Activated effector memory CD4-positive, alpha-beta T cell treated with anti-CD3 and anti-CD28 coated beads, Interleukin-2, amount 50 U/mL, for 16 hours (primary cell): ENCODE measurements around the gene PLEKHA1.

Experiments
- DNase-seq: peaks from one replicate; pipeline ENCODE4 v3.0.0-alpha.2; 2020

PLEKHA1 gene

DNA sequence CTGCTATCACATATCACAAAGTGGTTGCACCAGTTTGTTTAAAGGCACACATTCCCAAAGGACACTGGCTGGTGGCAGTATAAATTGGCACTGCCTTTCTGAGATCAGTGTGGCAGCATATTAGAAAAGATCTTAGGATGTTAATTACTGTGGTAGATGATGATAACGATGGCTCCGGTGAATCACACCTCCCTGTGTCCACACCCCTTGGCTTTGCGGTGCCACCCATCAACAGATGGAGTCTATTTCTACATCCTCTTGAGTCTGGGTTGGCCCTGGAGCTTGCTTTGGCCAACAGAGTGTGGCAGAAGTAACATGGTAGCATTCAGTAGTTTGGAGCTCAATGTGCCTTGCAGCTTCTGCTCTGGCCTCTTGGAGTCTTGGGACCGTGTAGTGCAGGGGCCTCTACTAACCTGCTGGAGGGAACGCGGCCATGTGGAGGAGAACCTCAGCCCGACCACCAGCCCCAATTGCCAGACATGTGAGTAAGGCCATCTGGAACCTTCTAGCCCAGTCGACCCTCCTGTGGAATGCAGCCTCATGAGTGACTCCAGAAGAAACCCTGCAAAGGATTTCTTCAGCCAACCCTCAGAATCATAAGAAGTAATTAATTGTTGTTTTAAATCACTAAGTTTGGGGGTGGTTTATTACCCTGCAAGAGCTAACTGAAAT is 27.2 kb upstream of the PLEKHA1 start:
- DNase-seq, result no peak

DNA sequence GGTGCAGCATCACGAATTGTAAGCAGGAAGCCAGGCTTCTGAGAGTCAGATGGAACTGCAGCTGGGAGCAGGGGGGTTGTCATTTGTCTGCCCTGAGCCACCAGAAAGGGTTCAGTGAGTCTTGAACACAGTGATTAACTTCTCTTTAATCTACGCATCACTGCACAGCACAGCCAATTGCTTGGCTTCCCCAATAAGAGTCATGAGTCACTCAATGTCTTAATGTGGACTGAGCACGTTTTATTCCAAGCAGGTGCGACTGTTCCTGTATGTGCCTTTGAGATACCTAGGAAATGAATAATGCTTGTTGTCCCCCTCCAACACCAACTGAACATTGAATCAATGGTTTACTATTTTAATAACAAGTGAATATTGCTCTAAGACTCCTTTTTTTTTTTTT is 26.0 kb upstream of the PLEKHA1 start:
- DNase-seq, result no peak

DNA sequence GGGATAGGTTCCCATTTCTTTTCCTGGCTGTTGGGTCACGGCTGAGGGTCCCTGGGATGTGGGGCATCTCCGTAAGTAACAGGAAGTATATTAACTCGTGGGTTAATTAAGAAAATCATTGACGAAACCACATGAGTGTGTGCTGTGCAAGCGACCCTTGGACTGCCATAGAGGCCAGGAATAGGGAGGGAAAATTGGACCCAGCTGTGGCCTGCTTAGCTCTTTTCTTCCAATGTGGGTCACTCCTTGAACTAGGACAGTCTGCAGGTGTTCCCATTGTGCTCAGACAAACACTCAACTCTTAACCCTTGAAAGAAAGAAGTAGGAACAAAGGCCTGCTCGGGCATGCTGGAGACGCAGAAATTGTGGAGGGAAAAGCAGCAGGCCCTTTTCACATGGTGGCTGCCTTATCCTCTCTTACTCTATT is 25.6 kb upstream of the PLEKHA1 start:
- no peak for DNase-seq

DNA sequence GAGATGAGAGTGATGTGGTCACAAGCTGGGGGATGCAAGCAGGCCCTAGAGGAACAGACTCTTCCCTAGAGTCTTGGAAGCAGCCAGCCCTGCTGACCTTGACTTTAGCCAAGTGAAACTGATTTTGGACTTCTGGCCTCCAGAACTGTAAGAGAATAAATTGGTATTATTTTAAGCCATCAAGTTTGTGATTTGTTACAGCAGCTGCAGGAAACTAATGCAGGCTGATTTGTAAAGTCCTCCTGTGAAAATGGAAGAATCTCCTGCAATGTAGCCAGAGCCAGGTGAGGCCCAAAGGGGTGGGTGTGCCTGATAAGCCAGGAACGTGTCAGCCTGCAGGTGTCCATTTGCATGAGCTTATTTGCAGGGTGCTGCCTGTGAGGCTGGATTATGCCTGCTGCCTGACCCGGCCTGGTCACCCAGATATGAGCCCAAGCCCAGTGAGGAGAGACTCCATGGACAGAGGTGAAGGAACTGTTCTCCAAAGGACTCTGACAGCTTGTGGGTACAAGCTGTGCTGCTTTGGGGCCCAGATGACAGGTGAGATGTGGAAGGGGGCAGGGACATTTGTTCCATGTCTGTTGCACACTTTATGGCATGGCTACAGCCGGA is 24.6 kb upstream of the PLEKHA1 start:
- no peak for DNase-seq

DNA sequence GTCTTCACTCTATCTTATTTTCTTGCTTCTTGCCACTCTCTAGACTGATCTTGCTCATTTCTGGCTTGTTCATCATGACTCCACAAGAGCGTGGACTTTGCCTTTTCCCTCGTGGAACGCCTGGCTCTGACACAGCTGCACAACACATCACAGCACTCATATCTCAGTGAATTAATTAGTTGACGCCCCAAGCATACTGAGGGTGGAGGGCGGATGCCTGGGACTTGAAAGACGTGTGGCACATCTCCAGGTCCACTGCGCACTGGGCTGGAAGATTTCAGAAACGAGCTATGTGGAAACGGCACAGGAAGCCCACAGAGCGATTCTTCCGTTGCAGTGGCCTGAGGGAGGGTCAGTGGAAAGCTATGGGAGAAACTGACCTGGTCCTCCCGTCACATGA is 23.6 kb upstream of the PLEKHA1 start:
- no peak for DNase-seq

DNA sequence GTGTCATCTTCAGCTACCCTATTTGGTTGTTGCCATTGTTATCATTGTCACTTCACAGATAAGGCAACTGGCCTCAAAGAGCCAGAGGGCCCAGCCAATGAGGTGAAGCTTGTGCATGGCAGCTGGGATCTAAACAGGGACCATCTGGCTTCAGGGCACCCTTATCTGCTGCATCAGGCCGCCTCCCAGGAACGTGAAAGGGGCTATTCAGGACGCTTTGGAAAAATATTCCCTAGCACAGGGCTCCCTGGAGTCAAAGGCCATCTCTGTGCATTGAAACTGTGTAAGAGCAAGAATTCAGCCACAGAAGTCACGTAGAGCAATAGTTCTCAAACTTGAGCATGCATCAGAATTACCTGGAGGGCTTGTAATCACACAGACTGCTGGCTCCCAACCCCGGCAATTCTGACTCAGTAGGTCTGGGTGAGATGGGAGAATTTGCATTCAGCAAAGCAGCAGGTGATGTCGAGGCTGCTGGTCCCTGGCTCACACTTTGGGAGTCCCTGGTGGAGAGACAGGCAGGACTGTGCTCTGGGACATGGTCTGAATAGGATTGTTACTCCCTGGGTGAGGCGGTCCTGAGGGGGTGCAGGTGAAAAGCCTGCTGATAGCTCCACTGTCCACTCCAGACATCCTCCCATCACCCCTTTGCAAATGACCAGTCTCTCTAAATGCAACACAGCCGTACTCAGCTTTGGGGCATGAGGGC is 21.5 kb upstream of the PLEKHA1 start:
- no peak for DNase-seq

DNA sequence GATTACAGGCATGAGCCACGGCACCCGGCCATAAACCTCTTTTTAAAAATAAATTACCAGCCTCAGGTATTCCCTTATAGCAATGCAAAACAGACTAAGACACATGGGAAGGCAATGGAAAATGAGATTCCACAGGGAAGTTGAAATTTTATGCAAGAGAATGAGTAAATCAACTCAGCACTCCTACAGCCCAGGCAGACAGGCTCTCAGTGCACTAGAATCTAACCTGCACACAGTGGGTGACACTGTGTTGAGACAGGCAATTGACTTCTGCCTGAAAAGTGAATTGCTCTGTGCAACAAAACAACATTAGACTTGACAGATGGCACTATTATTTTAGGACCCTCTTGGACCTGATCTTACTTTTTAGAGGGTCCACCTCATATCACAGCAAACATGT is 20.1 kb upstream of the PLEKHA1 start:
- no peak for DNase-seq

DNA sequence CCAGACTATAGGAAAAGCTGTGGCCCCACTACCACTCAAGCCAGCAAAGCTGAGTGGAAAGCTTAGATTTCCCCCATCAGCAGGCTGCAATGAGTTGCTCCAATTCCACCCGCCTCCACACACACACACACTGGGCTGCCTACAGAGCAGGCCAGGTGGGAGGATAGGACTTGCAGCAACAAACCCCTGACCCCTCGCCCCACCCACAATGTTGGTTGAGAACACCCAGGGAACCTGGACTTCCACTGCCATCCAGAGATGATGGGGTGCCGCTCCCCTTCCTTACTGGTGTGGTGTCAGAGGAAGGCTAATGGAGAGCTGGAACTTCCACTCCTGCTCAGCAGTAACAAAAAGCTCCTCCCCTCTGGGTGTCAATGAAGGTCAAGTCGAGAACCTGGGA is 16.8 kb upstream of the PLEKHA1 start:
- no peak for DNase-seq

DNA sequence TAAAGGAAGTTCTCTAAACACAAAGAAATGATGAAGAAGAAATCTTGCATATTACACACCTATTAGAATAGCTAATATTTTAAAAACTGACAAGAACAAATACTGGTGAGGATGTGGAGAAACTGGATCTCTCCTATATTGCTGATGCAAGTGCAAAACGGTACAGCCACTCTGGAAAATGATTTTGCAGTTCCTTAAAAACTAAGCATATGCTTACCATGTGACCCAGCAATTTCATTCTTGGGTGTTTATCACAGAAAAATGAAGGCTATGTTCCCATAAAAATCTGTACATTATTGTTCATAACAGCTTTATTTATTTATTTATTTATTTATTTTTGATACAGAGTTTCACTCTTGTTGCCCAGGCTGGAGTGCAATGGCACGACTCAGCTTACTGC is 14.9 kb upstream of the PLEKHA1 start:
- DNase-seq, result no peak

DNA sequence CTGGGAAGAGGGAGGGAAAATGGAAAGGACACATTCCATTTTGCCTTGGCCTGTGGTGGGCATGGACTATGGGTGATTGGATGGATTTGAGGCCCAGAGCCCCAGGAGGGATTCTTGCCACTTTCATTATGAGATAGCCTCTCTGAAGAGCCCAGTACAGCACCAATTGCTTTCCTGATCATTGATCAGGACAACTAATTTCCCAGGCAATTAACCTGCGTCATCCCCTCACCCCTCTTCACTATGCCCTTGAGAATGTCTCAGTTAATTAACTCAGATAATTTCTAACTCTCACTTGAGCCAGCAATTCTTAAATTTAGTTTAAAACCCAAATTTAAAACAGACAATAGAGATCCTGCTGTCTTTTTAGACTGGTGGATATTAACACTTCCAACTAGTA is 13.5 kb upstream of the PLEKHA1 start:
- DNase-seq, result no peak

DNA sequence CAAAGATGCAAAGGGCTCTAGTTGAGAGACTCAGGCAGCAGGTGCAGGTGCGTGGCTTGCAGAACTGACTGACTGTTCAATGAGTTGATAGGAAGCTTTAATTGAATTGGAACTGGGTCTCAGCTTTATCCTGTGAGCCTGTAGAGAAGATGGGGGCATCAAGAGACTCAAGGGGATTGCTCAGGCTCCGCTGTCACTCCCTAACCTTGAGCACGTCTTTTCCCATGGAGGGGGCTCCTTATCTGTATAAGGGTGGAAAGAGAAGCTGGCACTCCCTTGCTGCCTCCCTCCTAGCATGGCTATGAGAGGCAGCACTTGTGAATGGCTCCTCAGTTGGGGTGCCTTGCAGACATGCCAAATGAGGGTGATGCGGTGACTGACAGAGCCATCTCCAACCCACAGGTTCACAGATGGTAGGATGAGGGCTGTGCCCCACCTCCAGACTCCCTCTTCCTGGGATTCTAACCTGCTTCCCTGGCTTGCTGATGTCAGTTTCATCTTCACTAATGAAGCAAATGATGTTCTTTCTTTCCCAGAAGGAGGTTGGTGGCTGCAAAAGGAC is 12.4 kb upstream of the PLEKHA1 start:
- no peak for DNase-seq

DNA sequence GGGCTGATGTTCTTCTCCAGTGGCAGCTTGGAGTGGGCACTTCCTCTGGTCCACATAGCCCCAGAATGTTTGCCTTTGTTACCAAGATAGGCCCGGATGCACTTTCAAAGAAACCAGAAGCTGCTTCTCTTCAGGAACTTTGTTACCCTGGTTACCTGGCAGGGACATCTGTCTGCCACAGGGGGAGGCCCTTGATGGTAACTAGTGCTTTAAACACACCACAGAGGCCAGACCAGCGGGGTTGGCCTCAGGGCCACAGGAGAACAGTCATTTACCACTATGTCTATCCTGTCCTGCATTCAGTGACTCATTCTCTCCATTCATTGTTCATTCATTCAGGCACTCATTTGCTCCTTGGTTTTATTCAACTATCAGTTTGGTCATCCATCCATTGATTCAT is 11.9 kb upstream of the PLEKHA1 start:
- no peak for DNase-seq

DNA sequence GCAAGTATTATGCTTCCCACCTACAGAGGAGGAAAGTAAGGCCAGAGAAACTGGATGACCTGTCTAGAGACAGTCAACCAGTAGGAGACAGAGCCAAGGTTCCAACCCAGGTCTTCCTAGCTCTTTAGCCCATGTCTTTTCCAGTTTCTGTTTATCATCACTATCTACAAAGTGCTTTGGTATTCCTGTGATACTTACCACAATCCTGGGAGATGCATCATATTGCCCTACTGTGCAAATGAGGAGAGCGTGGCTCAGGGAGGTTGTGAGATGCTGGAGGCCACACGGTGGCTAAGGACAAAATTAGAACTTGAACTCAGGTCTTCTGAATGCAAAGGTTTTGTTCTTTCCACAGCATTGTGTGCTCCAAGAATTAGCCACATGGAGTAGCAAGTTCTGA is 11.2 kb upstream of the PLEKHA1 start:
- DNase-seq, result no peak

DNA sequence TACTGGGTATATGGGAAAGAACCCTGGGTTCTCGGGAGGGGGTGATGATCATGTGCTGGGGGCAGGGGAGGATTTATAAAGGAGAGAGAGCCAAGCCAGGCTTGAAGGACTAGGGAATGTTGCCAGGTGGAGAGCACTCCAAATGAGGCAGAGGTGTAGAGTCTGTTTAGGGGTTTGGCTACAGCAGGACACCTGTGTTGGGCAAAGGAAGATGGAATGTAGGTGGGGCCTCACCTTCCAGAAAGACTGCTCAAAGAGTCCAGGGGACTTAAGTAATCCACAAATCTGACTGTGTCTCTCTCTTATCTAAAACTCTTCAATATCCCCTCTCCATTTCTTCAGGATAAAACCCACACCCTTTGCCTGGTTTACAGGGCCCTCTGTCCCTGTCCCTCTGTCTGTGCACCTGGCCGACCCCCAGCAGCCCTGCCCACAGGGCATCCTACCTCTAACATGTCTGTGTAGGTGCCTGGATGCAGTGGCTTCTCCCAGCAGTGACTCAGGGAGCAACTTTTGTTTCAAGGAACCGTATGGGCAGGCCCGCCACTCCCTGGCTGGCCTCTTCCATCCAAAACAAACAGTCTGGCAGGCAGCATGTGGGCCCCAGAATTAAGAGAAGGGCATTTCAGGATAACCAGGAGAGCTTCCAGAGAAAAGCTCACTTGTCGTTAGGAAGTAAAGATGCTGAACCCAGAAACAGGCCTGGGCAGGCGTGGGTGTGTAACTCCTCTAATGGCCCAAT is 10.6 kb upstream of the PLEKHA1 start:
- no peak for DNase-seq

DNA sequence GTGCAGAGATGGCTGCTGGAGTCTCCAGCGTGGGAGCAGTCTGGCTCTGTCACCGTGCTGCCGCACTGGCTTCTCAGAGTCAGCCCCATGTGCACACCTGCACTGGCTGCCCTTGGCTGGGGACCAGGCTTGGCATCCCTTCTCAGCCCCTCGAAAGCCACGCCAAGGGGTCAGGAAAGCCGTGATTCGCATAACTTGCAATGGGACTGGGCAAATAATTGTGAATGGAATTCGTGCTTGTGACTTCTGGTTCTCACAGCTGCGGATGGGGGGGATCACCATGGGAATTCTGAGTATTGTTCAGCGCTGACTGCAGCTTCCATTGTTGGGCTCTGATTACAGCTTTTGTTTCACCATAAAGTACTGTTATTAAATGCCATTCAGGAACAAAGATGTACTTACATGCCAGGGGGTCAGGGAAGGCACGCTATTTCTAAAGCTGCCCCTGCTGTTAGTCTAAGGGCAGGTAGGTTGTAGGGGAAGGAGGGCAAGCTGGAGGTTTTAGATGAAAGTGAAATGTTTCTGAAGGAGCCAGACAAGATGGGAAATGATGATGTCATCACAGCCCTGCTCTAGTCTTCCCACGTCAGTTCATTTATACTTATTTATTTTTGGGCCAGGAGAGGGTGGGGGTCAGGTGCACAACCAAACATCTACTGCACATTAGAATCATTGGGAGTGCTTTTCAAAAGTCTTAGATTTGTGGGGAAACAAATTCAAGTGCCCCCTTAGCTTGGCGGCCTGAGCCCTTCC is 5.8 kb upstream of the PLEKHA1 start:
- no peak for DNase-seq

DNA sequence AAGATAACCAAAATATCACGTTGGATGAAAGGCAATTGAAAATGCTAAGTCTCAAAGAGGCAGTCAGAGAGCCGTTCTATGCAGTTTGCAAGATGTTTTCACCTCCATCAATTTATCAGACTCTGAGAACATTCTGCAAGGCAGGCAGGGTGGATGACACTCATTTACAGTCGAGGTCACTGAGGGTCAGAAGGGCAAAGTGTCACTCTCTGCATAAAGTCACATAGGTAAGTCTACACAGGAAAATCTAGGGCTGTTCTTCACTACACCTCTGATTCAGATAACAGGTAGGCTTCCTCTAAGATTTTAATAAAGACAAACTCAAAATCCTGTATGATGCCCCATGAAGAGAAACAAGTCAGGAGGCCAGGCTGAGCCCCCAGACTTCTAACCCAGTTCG is 1.4 kb upstream of the PLEKHA1 start:
- no peak for DNase-seq

DNA sequence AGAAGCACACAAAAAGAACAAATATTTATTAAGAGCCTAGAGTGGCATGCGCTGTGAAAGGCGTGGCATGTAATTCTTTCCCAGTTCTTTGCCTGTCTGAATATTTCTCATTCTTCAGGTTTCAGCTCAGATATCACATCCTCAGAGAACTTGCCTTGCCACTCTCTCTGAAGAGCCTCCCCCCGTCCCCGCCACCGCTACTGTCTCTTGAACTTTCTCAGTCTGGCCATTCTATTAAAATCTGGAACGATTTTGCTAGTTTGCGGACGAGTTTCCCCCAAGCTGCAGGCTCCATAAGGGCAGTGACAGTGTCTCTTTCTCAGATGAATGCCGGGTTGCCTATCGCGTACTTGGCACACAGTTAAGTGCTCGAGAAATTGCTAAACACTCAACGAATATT is 787 bp upstream of the PLEKHA1 start:
- DNase-seq, result no peak

DNA sequence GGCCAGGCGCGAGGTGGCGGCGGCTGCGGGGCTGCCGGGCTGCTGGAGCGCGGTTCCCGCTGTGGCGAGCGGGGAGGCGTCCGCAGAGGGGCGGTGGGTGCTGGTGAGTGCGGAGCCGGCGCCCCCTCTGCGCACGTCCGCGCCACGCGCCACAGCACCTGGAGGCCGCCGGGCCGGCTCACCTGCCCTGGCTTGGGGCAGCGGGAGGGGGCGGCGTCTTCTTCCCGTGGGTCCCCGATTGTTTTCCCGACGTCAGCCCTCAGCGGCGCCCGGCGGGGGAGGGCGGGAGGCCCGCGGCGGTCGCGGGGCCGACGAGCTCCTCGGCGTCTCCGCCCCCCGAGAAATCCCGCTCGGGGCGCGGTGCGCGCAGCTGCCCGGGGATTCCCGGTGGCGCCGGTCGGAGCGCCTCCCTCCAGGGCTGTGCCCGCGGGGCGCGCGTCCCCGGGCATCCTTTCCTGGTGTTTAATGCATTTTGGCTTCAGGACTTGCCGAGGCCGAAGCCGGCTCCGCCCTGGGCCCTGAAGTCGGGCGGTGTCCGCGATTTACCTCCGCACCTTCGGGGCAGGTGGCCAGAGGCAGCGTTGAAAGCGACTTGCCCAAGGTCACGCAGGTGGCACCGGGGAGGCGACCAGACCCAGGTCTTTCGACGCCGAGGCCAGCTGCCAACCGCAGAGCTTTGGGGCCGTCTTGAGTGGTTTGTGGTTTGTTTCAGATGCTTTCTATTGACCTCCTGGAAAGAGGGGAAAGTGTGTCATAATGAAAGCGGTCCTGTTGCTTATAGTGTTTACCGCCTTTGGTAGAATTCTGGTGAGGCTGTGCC is 561 bp downstream of the PLEKHA1 start:
- DNase-seq, result peak; percentile 92

DNA sequence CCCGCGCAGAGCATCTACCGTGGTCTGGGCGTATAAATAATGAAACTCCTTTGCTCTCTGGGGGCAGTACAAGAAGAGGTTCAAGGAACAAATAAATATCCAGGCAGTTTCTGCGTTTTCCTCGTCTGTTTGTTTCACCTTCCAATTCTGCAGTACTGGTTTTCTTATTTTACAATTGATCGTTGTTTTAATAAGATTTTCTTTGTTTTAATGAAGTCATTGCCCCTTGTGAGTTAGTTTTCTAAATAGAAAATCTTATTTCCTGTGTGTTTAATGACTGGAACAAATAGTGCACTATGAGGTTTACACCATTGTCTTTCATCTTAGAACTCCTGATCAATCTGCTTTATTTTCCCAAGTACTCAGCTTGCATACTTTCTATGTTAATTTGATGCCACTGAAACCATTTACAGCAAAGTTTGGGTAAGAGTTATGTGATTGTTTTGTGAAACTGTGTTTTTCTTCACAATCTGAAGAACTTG is 1.2 kb downstream of the PLEKHA1 start:
- no peak for DNase-seq

DNA sequence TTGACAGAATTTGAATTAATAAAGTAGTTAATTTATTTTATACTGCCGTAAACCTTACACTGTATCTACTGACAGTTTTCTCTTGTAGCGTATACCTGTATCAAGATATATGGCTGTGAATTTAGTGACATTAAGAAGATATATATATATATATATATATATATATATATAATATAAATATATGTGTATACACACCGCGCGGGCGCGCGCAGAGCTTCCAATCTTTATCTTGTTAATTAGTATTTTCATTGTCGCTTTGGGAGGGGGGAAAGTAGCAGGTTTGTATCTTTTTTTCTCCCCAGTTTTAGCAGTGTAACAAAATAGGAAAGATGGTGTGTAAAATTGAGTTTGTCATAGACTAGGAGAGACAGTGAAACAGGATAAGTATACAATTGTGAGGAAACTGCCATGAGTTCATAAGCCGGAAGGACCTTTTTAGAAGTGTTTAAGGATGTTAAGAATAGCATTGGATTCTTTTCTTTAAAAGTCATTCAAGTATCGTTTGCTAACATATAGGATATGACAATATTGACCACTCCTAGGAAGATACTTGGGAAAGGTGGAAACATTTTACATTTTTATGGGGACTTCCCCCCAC is 2.0 kb downstream of the PLEKHA1 start:
- no peak for DNase-seq

DNA sequence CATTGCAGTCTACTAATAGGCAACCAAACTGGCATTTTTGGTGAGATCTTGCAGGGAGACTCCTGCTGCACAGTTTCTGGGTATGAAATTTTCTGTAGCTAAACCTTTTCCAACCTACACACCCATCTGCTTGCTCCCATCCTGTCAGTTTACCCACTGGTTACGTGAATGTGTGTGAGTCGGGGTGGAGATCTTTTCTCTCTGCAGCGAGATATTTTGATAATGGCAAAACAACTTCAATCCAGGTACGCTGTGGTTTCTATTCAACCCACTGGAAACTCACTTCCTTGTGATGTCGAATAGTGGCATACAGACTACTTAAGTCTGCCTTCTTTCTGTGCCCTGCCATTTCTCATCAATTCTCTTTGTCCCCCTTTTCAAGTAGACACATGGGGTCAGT is 4.5 kb downstream of the PLEKHA1 start:
- no peak for DNase-seq
